Colonic mucosa (tissue), 4 donors: ENCODE measurements around the gene ACSL4. TPM values are rescaled to one million over a fixed set of nuclear protein-coding genes. Genes with fewer than 3 reads are reported as not detected.

Source experiments
- DNase-seq: peaks from one replicate; pipeline ENCODE4 v3.0.0-alpha.2; 2020
- H3K27ac ChIP-seq: fragments of 200-600 bp; one replicate; pipeline ENCODE4 v1.8.0; 2021
- H3K27me3 ChIP-seq: fragments of 200-600 bp; one replicate; pipeline ENCODE4 v1.8.0; 2021
- H3K36me3 ChIP-seq: fragments of 200-600 bp; one replicate; pipeline ENCODE4 v1.8.0; 2021
- H3K4me1 ChIP-seq: fragments of 200-600 bp; one replicate; pipeline ENCODE4 v1.8.0; 2021; ENCODE audit warnings: mild to moderate bottlenecking
- H3K4me3 ChIP-seq: fragments of 200-600 bp; one replicate; pipeline ENCODE4 v1.8.0; 2021
- H3K9ac ChIP-seq, 2 donors: one replicate each; pipeline ENCODE4 v1.7.0; 2013; ENCODE audit warnings: control low read depth in 2 of 2, low read depth in 2 of 2, low read length in 2 of 2
- H3K9me3 ChIP-seq: fragments of 200-600 bp; one replicate; pipeline ENCODE4 v1.8.0; 2021
- CTCF ChIP-seq: fragments of 200-600 bp; IDR thresholded peaks from one replicate; pipeline ENCODE4 v1.8.0; 2022; ENCODE audit warnings: antibody characterized with exemption, mild to moderate bottlenecking
- intact Hi-C: fragments of 100-400 bp; cut with DNase I; formaldehyde crosslinking; loops from one replicate; pipeline ENCODE4 v1.14.1; 2022
- total RNA-seq, 2 donors: library from RNA; stranded (reverse); fragmentation: NEBNext Ultra II Directional in 1 of 2; extraction: Animal tissue kit (Norgen Biotek cat#: 25700) in 1 of 2; gene quantifications; one replicate each; pipeline ENCODE4 v1.2.1, GENCODE V29; 2021
- donor health status: healthy.
- donor health status: DM: no; HTN: no; CAD: no.
- donor health status: DM: no; HTN: no; CAD: no.

The ACSL4 gene
- total RNA-seq, 2 donors from 2014 or later, result 10.6 to 27.9 TPM

DNA sequence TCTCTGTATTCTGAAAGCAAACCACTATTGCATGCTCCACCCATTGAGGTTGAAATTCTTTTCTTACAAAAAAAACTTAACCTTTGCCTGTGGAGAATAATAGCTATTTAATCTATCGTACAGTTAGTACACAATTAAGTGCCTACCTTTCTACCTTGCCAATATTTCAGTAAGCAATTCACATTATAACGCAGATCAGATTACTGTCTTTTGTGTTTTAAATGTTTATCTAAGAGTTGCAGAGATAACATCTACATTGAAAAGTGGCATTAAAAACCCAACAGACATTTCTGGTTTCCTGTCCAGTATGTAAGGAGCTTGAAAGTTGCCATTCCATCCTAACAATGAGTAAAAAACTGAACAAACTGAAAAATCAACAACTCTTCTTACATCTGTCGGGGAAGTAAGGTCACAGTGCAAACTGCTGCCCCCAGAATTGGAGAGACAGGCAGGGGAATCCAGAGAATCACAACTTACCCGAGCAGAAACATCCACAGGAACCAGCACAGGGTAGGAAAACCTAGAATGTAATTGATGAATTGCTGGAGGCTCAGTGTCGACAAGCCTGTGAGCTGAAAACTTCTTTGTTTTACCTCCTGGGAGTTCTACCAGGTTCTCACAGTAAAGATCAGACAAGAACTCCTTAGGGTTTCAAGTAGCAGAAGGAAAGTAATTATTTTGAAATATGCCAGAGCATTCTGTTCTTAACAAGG lies 27.3 kb upstream of the ACSL4 start:
- Histone ChIP-seq H3K4me3 (no peak overlapping the region), H3K27ac (no peak overlapping the region), H3K9ac (no peak overlapping the region), H3K27me3 (no peaks in the 10 kb centered on the region), H3K36me3 (no peaks in the 10 kb centered on the region), H3K9me3 (no peaks in the 10 kb centered on the region), H3K4me1 (no peaks in the 10 kb centered on the region)
- DNase-seq, result no peak
- TF ChIP-seq CTCF, result no peak
- intact Hi-C loops, result no loop called here

DNA sequence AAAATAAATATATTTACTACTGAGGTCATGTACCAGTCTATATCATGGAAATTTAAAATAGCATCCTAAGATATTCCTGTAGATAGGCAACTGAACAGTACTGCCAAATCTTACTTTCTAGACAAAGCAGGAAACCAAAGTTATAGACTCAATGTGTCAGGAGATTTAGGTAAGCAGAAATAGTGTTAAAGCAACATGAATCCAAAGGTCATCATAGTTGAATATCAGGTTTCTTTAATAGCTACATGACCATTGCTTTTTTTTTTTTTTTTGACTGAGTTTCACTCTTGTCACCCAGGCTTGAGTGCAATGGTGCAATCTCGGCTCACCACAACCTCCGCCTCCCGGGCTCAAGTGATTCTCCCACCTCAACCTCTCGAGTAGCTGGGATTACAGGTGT lies 20.2 kb upstream of the ACSL4 start:
- H3K9me3 ChIP-seq, result no peaks in the 10 kb centered on the region
- no peaks in the 10 kb centered on the region for H3K4me1 ChIP-seq
- H3K27me3 ChIP-seq, result no peaks in the 10 kb centered on the region
- H3K4me3 ChIP-seq, result no peak overlapping the region
- no peak for TF ChIP-seq CTCF
- H3K27ac ChIP-seq, result no peak overlapping the region
- no peaks in the 10 kb centered on the region for H3K36me3 ChIP-seq
- intact Hi-C loops, result no loop called here
- no peak for DNase-seq
- no peak overlapping the region for H3K9ac ChIP-seq

GRCh38 chrX:109751698-109752097 lies 18.6 kb upstream of the ACSL4 start:
- H3K27me3 ChIP-seq, result no peaks in the 10 kb centered on the region
- TF ChIP-seq CTCF, result no peak
- no peak for DNase-seq
- H3K9ac ChIP-seq, result no peak overlapping the region
- H3K36me3 ChIP-seq, result no peaks in the 10 kb centered on the region
- H3K4me1 ChIP-seq, result no peaks in the 10 kb centered on the region
- no peak overlapping the region for H3K27ac ChIP-seq
- no peak overlapping the region for H3K4me3 ChIP-seq
- no peaks in the 10 kb centered on the region for H3K9me3 ChIP-seq
- intact Hi-C loops, result no loop called here

- intact Hi-C loops, result no loop called here
- H3K36me3 ChIP-seq, result no peaks in the 10 kb centered on the region
- DNase-seq, result no peak
- H3K4me1 ChIP-seq, result no peaks in the 10 kb centered on the region
- no peaks in the 10 kb centered on the region for H3K9me3 ChIP-seq
- H3K9ac ChIP-seq, result no peak overlapping the region
- no peak overlapping the region for H3K4me3 ChIP-seq
- H3K27ac ChIP-seq, result no peak overlapping the region
- H3K27me3 ChIP-seq, result no peaks in the 10 kb centered on the region
- TF ChIP-seq CTCF, result no peak
Measured at GRCh38 chrX:109749207-109749606, 16.1 kb upstream of the ACSL4 start.

DNA sequence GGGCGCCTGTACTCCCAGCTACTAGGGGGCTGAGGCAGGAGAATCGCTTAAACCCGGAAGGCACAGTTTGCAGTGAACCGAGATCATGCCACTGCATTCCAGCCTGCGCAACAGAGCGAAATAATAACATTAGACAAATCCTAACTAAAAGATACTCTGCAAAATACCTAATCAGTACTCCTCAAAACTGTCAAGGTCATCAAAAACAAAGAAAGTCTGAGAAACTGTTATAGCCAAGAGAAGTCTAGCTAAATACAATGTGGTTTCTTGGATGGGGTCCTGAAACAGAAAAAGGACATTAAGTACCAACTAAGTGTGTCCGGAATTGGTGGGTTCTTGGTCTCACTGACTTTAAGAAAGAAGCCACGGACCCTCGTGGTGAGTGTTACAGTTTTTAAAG lies 14.6 kb upstream of the ACSL4 start:
- no peak for DNase-seq
- Histone ChIP-seq H3K27me3 (no peaks in the 10 kb centered on the region), H3K9ac (no peak overlapping the region), H3K27ac (no peak overlapping the region), H3K9me3 (no peaks in the 10 kb centered on the region), H3K36me3 (no peaks in the 10 kb centered on the region), H3K4me1 (no peaks in the 10 kb centered on the region), H3K4me3 (no peak overlapping the region)
- intact Hi-C loops, result no loop called here
- no peak for TF ChIP-seq CTCF
